ENCODE results near the gene GLRX. TPM values are rescaled to one million over a fixed set of nuclear protein-coding genes. Genes with fewer than 3 reads are reported as not detected.

The GLRX gene
- total RNA-seq, 2 donors from 2014 or later = 29.2 to 148 TPM

DNA sequence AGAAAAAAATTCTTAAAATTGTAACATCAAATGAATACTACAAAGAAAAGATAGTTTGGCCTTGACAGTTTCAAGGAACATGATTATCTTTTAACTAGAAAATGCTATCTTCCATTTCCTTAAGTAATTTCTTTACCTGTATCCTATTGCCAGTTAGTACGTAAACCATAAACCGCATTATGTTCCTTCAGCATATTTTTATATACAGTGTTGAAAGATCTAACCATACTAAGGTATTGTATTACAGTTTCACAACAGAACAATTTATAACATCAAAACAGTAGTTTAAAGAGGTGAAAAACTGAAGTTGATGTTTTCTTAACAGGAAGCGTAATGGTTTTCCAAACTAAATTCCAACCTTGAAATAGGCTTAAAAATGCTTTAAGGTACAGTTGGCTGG is 45.1 kb downstream of the GLRX start:
- Histone ChIP-seq H3K9me3 (no peaks in the 10 kb centered on the region), H3K4me3 (no peak overlapping the region), H3K27me3 (replicated peaks; ENCODE audit: insufficient read depth) (no peaks in the 10 kb centered on the region), H3K27ac (no peak overlapping the region), H3K36me3 (no peaks in the 10 kb centered on the region), H3K4me1 (ENCODE audit: control insufficient read depth in 1 of 2, low read depth in 2 of 2) (peaks cover 6 to 25% of the 10 kb centered on the region in 2 donors)
- ATAC-seq (ENCODE audit: insufficient number of reproducible peaks, low FRiP score, low read depth) (no peak), DNase-seq (ENCODE audit: low spot score) (no peak)
- TF ChIP-seq, protein P1, sequence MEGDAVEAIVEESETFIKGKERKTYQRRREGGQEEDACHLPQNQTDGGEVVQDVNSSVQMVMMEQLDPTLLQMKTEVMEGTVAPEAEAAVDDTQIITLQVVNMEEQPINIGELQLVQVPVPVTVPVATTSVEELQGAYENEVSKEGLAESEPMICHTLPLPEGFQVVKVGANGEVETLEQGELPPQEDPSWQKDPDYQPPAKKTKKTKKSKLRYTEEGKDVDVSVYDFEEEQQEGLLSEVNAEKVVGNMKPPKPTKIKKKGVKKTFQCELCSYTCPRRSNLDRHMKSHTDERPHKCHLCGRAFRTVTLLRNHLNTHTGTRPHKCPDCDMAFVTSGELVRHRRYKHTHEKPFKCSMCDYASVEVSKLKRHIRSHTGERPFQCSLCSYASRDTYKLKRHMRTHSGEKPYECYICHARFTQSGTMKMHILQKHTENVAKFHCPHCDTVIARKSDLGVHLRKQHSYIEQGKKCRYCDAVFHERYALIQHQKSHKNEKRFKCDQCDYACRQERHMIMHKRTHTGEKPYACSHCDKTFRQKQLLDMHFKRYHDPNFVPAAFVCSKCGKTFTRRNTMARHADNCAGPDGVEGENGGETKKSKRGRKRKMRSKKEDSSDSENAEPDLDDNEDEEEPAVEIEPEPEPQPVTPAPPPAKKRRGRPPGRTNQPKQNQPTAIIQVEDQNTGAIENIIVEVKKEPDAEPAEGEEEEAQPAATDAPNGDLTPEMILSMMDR (IDR thresholded peaks at IDR 0.05) = no peak

DNA sequence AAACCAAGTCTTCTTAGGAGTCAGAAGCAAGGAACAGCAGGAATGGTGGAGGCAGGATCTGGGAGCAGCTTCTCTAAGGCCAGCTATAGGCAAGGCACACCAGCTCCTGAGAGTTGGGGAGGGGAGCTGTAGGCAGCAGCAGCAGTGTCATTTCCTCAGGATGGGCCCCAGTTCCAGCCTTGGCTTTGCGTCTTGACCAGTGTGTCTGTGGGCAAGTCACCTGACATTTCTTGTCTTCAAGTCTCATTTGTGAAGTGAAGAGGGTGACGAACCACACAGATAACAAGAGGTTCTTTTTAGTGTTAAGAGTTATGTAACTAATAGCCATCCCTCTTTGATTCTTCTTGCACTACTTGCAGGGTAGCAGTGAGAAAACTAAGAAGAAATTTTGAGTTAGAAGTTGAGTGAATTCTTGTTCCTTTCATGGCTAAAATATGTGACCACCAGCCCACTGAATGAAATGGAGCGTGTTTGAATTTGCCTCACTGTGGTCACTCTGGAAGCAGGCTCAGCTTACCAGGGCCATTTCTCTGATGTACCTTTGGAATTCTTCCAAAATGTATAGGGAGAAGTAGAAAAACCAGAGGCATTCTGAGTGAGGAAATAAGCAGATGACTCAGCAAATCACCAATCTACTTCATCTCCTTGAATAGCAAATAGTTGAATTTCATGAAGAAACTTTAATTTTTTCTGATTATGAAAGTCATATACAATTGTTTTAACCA is 49.0 kb downstream of the GLRX start:
- no peak overlapping the region for H3K27ac ChIP-seq
- TF ChIP-seq, protein P1 (IDR thresholded peaks at IDR 0.05) = no peak
- no peaks in the 10 kb centered on the region for H3K4me1 ChIP-seq (ENCODE audit: control insufficient read depth in 1 of 2, low read depth in 2 of 2)
- ATAC-seq (ENCODE audit: insufficient number of reproducible peaks, low FRiP score, low read depth) = no peak
- H3K27me3 ChIP-seq (replicated peaks; ENCODE audit: insufficient read depth) = no peaks in the 10 kb centered on the region
- H3K4me3 ChIP-seq = no peak overlapping the region
- no peaks in the 10 kb centered on the region for H3K36me3 ChIP-seq
- no peak for DNase-seq (ENCODE audit: low spot score)
- no peaks in the 10 kb centered on the region for H3K9me3 ChIP-seq

GRCh38 chr5:95771892-95772291 is 50.6 kb downstream of the GLRX start:
- DNase-seq (ENCODE audit: low spot score) (no peak), ATAC-seq (ENCODE audit: insufficient number of reproducible peaks, low FRiP score, low read depth) (no peak)
- Histone ChIP-seq H3K9me3 (no peaks in the 10 kb centered on the region), H3K4me1 (ENCODE audit: control insufficient read depth in 1 of 2, low read depth in 2 of 2) (no peaks in the 10 kb centered on the region), H3K27ac (no peak overlapping the region), H3K36me3 (no peaks in the 10 kb centered on the region), H3K4me3 (no peak overlapping the region), H3K27me3 (replicated peaks; ENCODE audit: insufficient read depth) (no peaks in the 10 kb centered on the region)
- TF ChIP-seq, protein P1 (IDR thresholded peaks at IDR 0.05) = no peak

DNA sequence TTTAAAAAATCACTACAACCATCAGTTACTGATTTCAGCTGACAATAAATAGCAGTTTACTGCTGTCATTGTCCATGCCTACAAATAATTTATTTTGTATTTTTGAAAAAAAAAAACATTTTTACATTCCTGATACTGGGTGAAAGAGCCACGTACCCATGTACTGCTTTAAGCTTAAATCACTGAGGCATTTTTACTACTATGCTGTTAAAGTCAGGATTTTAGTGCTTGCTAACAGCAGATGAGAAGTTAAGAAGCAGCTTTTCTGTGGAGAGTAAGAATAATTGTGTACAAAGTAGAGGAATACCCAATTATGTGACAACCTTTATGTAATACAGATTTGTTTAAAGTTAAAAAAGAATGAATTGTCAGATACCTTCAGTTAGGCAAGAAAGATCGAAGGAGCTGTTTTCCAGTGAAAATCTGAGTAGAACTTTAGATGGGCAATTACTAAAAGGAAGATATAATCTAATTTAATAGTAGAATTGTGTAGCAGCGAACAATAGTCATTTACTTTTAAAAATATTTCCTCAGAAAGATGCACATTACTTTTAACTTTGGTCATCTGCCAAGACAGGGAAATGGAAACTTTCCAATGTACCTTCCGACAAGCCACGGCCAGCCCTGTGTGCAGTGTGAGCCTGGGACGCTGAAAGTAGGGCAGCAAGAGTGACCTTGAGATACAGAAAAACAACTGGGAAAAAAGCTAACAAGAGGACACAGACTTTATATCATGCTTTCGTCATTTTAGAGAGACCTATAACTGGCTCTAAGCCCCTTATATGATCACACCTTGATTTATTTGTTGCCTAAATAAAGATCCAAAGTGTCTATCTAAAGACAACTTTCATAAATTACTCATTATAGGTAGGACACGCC is 51.5 kb downstream of the GLRX start:
- Histone ChIP-seq H3K9me3 (no peaks in the 10 kb centered on the region), H3K36me3 (no peaks in the 10 kb centered on the region), H3K4me1 (ENCODE audit: control insufficient read depth in 1 of 2, low read depth in 2 of 2) (no peaks in the 10 kb centered on the region), H3K27me3 (replicated peaks; ENCODE audit: insufficient read depth) (no peaks in the 10 kb centered on the region), H3K4me3 (no peak overlapping the region), H3K27ac (no peak overlapping the region)
- TF ChIP-seq, protein P1 (IDR thresholded peaks at IDR 0.05) = no peak
- ATAC-seq (ENCODE audit: insufficient number of reproducible peaks, low FRiP score, low read depth) = no peak
- no peak for DNase-seq (ENCODE audit: low spot score)

GRCh38 chr5:95768731-95769130 is 53.8 kb downstream of the GLRX start:
- ATAC-seq (ENCODE audit: insufficient number of reproducible peaks, low FRiP score, low read depth) = no peak

More at GRCh38 chr5:95768731-95769130, 53.8 kb downstream of the GLRX start:
- DNase-seq (ENCODE audit: low spot score) = no peak
- no peaks in the 10 kb centered on the region for H3K27me3 ChIP-seq (replicated peaks; ENCODE audit: insufficient read depth)
- H3K9me3 ChIP-seq = no peaks in the 10 kb centered on the region
- no peaks in the 10 kb centered on the region for H3K36me3 ChIP-seq
- no peak overlapping the region for H3K27ac ChIP-seq
- no peaks in the 10 kb centered on the region for H3K4me1 ChIP-seq (ENCODE audit: control insufficient read depth in 1 of 2, low read depth in 2 of 2)
- TF ChIP-seq, protein P1 (IDR thresholded peaks at IDR 0.05) = no peak
- no peak overlapping the region for H3K4me3 ChIP-seq

All from thoracic aorta (tissue), 2 donors.